ENCODE measurements around the gene RARG. TPM values are rescaled to one million over a fixed set of nuclear protein-coding genes. Genes with fewer than 3 reads are reported as not detected.

RARG gene
- total RNA-seq, 1 donor from 2014 or later, result 79.1 TPM

DNA sequence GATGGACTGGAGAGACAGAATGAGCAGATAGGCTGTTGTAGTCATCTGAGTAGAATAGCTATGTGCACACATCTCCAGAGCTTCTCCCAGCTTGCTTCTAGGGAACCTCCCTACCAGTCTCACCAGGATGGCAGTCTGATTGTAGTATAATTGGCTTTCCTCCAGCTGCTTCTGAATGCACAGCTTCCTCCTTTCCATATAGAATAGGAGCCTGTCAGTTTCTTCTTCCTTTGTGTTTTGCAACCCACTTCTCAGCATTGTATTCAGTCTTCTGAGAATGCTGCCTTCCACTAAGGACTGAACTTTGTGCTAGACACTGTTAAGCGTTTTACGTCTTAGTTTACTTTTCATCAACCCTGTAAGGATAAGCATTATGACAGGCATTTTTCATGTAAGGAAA, 49.1 kb downstream of the RARG start:
- Histone ChIP-seq H3K4me3 (peak overlapping the region in 1 of 2 donors; percentile 64), H3K27ac (no peak overlapping the region)

GRCh38 chr12:53181935-53182334, 50.1 kb downstream of the RARG start:
- H3K4me3 ChIP-seq, result peak overlapping the region; percentile 64 to 67
- peaks cover 47% of the 10 kb centered on the region for H3K4me1 ChIP-seq
- peak overlapping the region; percentile 88 for H3K27ac ChIP-seq
- peaks cover 0 to 49% of the 10 kb centered on the region in 2 donors for H3K36me3 ChIP-seq
- intact Hi-C loops (cut with DNase I), result no loop called here
- no peaks in the 10 kb centered on the region for H3K9me3 ChIP-seq
- no peak for DNase-seq (ENCODE audit: extremely low spot score in 2 of 2)
- TF ChIP-seq POLR2A (IDR thresholded peaks at IDR 0.05) (no peak), POLR2AphosphoS5 (IDR thresholded peaks at IDR 0.05; ENCODE audit: insufficient read depth in 1 of 2, low read depth in 1 of 2) (no peak)
- TF ChIP-seq, protein P1, sequence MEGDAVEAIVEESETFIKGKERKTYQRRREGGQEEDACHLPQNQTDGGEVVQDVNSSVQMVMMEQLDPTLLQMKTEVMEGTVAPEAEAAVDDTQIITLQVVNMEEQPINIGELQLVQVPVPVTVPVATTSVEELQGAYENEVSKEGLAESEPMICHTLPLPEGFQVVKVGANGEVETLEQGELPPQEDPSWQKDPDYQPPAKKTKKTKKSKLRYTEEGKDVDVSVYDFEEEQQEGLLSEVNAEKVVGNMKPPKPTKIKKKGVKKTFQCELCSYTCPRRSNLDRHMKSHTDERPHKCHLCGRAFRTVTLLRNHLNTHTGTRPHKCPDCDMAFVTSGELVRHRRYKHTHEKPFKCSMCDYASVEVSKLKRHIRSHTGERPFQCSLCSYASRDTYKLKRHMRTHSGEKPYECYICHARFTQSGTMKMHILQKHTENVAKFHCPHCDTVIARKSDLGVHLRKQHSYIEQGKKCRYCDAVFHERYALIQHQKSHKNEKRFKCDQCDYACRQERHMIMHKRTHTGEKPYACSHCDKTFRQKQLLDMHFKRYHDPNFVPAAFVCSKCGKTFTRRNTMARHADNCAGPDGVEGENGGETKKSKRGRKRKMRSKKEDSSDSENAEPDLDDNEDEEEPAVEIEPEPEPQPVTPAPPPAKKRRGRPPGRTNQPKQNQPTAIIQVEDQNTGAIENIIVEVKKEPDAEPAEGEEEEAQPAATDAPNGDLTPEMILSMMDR (IDR thresholded peaks at IDR 0.05), result no peak
- no peaks in the 10 kb centered on the region for H3K27me3 ChIP-seq

More for the DNA sequence above, 49.1 kb downstream of the RARG start:
- TF ChIP-seq POLR2AphosphoS5 (IDR thresholded peaks at IDR 0.05; ENCODE audit: insufficient read depth in 1 of 2, low read depth in 1 of 2), result no peak
- TF ChIP-seq, protein P1 (IDR thresholded peaks at IDR 0.05), result no peak
- TF ChIP-seq POLR2A (IDR thresholded peaks at IDR 0.05), result no peak
- H3K27me3 ChIP-seq, result no peaks in the 10 kb centered on the region
- intact Hi-C loops (cut with DNase I), result no loop called here
- H3K9me3 ChIP-seq, result no peaks in the 10 kb centered on the region
- peaks cover 5 to 59% of the 10 kb centered on the region in 2 donors for H3K36me3 ChIP-seq
- peaks cover 47% of the 10 kb centered on the region for H3K4me1 ChIP-seq
- DNase-seq (ENCODE audit: extremely low spot score in 2 of 2), result no peak

DNA sequence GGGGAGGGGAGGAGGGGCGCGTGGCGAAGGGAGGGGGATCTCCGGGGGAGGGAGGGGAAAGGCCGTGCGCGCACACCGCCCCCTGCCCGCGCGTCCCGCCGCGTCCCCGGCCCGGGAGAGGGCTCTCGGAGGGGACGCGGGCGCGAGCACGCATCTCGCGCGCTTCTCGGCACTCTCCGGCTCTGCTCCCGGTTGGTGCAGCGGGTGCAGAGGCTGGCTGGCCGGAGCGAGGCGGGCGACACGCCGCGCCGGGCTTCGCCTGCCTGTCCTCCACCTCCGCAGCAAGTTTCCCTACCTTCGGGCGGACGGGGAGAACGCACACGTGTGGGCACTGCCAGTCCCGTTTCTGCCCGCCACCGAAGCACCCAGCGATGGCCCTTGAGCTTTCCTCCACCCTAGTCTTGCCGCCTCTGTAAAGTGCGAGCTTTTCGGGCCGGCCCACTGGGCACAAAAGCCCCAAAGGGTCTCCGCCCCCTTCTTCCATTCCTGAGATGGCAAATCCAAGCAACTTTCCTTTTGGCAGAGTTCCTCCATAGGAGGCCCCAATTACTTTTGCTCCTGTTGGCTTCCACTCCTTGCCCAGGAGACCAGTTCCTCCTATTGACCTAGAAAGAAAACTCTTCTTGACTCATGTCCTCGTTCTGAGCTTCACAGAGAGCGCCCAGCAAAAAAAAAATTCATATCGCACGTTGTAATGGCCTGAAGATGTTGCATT, 50.9 kb downstream of the RARG start:
- no peaks in the 10 kb centered on the region for H3K9me3 ChIP-seq
- H3K4me1 ChIP-seq, result peaks cover 47% of the 10 kb centered on the region
- H3K27me3 ChIP-seq, result no peaks in the 10 kb centered on the region
- DNase-seq (ENCODE audit: extremely low spot score in 2 of 2), result no peak
- TF ChIP-seq POLR2AphosphoS5 (IDR thresholded peaks at IDR 0.05; ENCODE audit: insufficient read depth in 1 of 2, low read depth in 1 of 2), result no peak
- TF ChIP-seq POLR2A (IDR thresholded peaks at IDR 0.05), result no peak
- TF ChIP-seq, protein P1 (IDR thresholded peaks at IDR 0.05), result no peak
- intact Hi-C loops (cut with DNase I), result no loop called here
- peak overlapping the region; percentile 64 to 67 for H3K4me3 ChIP-seq
- peak overlapping the region; percentile 88 for H3K27ac ChIP-seq
- H3K36me3 ChIP-seq, result peaks cover 0 to 40% of the 10 kb centered on the region in 2 donors

DNA sequence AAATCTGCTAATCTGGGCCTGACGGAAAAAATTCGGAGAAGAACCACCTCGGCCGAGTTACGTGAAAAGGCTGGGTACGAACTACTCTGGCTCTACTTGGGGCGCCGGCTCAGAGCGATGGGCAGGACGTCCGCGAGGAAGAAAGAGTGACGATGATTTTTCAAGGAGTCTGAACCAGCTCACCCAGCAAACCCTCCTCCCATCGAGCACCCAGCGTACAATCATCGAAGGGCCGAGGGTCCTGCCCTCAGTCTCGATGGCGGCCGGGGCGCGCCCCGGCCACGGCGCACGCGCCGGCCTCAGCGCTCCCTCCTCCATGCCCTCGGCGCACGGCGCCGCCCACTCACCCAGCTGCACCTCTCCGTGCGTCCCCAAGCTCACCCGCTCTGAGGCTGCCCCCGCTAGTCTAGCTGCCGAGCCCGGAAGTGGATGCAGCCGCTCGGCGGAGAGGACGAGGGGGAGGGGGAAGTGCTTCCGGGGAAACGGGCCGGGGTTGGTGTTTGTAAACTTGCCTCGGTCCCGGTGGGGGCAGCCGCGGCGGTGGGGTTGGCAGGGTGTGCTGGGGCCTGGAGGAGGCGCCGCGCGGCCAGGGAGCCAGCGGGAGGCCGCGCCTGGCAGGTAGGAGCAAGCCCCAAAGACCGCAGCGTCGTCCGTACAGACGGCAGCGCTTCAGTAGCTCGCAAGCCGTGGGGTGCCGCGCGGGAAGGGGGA, 51.6 kb downstream of the RARG start, which contains the start of the genes CSAD and ZNF740:
Gene CSAD (minus strand): TSS at position 706 of the 711 bp plus-strand sequence. CDS start 7,455 bp downstream, outside the sequence.
Gene ZNF740 (plus strand): TSS at position 503 of the 711 bp plus-strand sequence. CDS start 1,262 bp downstream, outside the sequence.
- H3K27me3 ChIP-seq, result no peaks in the 10 kb centered on the region
- H3K9me3 ChIP-seq, result no peaks in the 10 kb centered on the region
- peaks cover 0 to 34% of the 10 kb centered on the region in 2 donors for H3K36me3 ChIP-seq
- peak in 1 of 2 donors; percentile 97 for DNase-seq (ENCODE audit: extremely low spot score in 2 of 2)
- TF ChIP-seq POLR2A (IDR thresholded peaks at IDR 0.05) (peak in 1 of 2 donors; percentile 70), POLR2AphosphoS5 (IDR thresholded peaks at IDR 0.05; ENCODE audit: insufficient read depth in 1 of 2, low read depth in 1 of 2) (peak; percentile 63 to 80)
- TF ChIP-seq, protein P1 (IDR thresholded peaks at IDR 0.05), result no peak
- H3K27ac ChIP-seq, result peak within 1 kb of the TSS; percentile 88
- intact Hi-C loops (cut with DNase I), result no loop called here
- peak within 1 kb of the TSS; percentile 64 to 67 for H3K4me3 ChIP-seq
- H3K4me1 ChIP-seq, result peaks cover 47% of the 10 kb centered on the region
